Cardiac muscle cell (in vitro differentiated cells and primary cell): ENCODE results near the gene SFSWAP. TPM values are rescaled to one million over a fixed set of nuclear protein-coding genes. Genes with fewer than 3 reads are reported as not detected.

Experiments
- DNase-seq, 2 donors: peaks; one replicate each; pipeline versions ENCODE4 v3.0.0 to v3.0.0-alpha.2; 2010 to 2017; ENCODE audit warnings: low read depth in 1 of 2, low spot score in 1 of 2
- H3K27ac ChIP-seq: fragments of 200-600 bp; sonication (generic); 2 replicates; pipeline ENCODE4 v1.5.1; 2016
- H3K27me3 ChIP-seq: fragments of 200-600 bp; sonication (generic); 2 replicates; pipeline ENCODE4 v1.6.0; 2016; ENCODE audit warnings: control low read depth
- H3K36me3 ChIP-seq: fragments of 200-600 bp; sonication (generic); 2 replicates; pipeline ENCODE4 v1.5.1; 2016; ENCODE audit warnings: control low read depth
- H3K4me1 ChIP-seq: fragments of 200-600 bp; sonication (generic); 2 replicates; pipeline ENCODE4 v1.8.1; 2017; ENCODE audit warnings: low read depth, mild to moderate bottlenecking, mixed run types
- H3K4me3 ChIP-seq: fragments of 200-600 bp; sonication (generic); 2 replicates; pipeline ENCODE4 v1.5.1; 2016; ENCODE audit warnings: mild to moderate bottlenecking
- H3K9me3 ChIP-seq: fragments of 200-600 bp; sonication (generic); 2 replicates; pipeline ENCODE4 v1.5.1; 2017; ENCODE audit warnings: low read depth, mild to moderate bottlenecking, control low read depth
- polyA plus RNA-seq: library from polyadenylated mRNA; unstranded; fragments of >200 nt; fragmentation: Nextera tagmentation; extraction: Ambion mirVana; gene quantifications from 2 replicates; pipeline ENCODE4 v1.2.1, GENCODE V29; 2016
- total RNA-seq: library from RNA; depleted of rRNA; stranded (reverse); fragments of >200 nt; gene quantifications from 2 replicates; pipeline ENCODE4 v1.2.3, GENCODE V29; 2016
- TF ChIP-seq, protein P1 (sequence below): IDR thresholded peaks from 2 replicates; pipeline ENCODE4 v1.5.1; 2012; ENCODE audit warnings: low read depth, mild to moderate bottlenecking, low read length

SFSWAP gene
- total and polyA plus RNA-seq, 2 experiments from 2014 or later, result 24.1 to 44.8 TPM

DNA sequence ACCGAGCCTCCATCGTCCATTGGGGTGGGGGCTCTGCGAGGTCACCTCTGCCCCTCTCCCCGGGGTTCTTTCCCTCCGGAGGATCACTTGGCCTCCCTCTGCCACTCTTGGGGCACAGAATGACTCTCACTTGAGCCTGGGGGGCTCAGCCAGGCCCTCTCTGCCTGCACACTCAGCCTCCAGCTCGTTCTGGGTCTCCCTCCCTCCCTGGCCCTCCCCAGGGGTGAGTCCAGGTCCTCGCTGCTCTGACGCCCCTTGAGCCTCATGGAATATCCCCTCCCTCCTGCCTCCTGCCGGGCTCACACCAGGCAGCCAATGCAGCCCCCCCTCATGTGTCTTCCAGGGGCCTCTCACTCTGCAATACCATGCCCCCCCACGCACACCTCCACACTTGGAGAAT, 17.7 kb upstream of the SFSWAP start:
- no peak for DNase-seq
- Histone ChIP-seq H3K4me3 (no peak overlapping the region), H3K27me3 (no peaks in the 10 kb centered on the region), H3K9me3 (no peaks in the 10 kb centered on the region), H3K4me1 (no peaks in the 10 kb centered on the region), H3K36me3 (no peaks in the 10 kb centered on the region), H3K27ac (no peak overlapping the region)
- TF ChIP-seq, protein P1, sequence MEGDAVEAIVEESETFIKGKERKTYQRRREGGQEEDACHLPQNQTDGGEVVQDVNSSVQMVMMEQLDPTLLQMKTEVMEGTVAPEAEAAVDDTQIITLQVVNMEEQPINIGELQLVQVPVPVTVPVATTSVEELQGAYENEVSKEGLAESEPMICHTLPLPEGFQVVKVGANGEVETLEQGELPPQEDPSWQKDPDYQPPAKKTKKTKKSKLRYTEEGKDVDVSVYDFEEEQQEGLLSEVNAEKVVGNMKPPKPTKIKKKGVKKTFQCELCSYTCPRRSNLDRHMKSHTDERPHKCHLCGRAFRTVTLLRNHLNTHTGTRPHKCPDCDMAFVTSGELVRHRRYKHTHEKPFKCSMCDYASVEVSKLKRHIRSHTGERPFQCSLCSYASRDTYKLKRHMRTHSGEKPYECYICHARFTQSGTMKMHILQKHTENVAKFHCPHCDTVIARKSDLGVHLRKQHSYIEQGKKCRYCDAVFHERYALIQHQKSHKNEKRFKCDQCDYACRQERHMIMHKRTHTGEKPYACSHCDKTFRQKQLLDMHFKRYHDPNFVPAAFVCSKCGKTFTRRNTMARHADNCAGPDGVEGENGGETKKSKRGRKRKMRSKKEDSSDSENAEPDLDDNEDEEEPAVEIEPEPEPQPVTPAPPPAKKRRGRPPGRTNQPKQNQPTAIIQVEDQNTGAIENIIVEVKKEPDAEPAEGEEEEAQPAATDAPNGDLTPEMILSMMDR, result no peak

DNA sequence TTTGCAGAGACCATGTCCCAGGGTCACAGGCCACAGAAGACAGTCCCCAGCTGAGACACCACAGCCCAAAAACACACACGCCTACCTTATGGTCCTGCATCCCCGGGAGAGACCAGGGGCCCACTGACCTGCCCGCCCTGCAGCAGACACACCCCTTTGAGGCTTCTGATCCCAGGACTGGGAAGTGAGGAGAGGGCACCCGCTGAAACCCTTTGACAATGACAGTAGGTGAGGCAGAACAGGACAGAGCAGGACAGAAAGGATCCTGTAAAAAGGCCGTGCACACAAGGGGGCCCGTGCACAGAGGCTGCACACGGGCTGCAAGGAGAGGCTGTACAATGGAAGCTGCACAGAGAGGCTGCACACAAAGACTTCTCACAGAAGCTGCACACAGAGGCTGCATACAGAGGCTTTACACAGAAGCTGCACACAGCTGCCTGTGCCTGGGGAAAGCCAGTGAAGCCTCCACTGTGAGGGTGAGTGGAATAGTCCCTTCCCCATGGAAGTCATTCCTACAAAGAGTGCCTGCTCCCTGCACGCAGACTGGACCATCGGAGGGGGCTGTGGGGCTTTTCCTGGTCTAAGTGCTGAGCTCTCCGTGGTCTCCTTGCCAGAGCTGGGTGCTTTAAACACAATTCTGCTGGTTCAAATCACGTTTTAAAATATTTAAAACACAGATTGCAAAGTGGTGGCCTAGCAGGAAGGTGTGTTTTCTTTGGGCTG, 16.6 kb upstream of the SFSWAP start:
- Histone ChIP-seq H3K36me3 (no peaks in the 10 kb centered on the region), H3K4me3 (no peak overlapping the region), H3K27ac (no peak overlapping the region), H3K4me1 (no peaks in the 10 kb centered on the region), H3K27me3 (no peaks in the 10 kb centered on the region), H3K9me3 (no peaks in the 10 kb centered on the region)
- DNase-seq, result no peak
- TF ChIP-seq, protein P1, result no peak

DNA sequence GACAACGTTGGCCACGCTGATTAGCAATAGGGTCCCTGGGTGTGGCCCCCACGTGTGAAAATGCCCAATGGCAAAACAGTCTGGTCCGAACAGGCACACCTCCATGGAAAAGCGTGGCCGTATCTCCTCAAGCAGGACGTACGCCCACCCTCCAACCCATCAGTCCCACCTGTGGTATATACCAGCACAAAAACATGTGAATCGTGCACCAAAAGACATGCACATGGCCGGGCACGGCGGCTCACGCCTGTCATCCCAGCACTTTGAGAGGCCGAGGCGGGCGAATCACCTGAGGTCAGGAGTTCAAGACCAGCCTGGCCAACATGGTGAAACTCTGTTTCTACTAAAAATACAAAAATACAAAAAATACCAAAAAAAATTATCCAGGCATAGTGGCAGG, 14.9 kb upstream of the SFSWAP start:
- H3K4me3 ChIP-seq, result no peak overlapping the region
- TF ChIP-seq, protein P1, result no peak
- no peaks in the 10 kb centered on the region for H3K4me1 ChIP-seq
- no peak for DNase-seq
- H3K36me3 ChIP-seq, result no peaks in the 10 kb centered on the region
- no peaks in the 10 kb centered on the region for H3K27me3 ChIP-seq
- H3K9me3 ChIP-seq, result no peaks in the 10 kb centered on the region
- H3K27ac ChIP-seq, result no peak overlapping the region

DNA sequence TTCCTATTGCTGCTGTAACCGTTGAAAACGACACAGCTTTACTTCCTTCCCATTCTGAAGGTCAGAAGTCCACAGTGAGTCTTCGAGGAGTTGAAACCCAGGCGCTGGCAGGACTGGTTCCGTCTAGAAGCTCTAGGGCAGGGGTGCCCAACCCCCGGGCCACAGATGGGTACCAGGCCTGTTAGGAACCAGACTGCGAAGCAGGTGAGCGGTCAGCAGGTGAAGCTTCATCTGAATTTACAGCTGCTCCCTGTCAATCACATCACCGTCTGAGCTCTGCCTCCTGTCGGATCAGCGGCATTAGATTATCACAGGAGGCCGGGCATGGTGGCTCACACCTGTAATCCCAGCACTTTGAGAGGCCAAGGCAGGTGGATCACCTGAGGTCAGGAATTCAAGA, 12.6 kb upstream of the SFSWAP start:
- H3K36me3 ChIP-seq, result no peaks in the 10 kb centered on the region
- H3K9me3 ChIP-seq, result no peaks in the 10 kb centered on the region
- no peaks in the 10 kb centered on the region for H3K4me1 ChIP-seq
- no peak overlapping the region for H3K27ac ChIP-seq
- H3K4me3 ChIP-seq, result no peak overlapping the region
- DNase-seq, result no peak
- no peaks in the 10 kb centered on the region for H3K27me3 ChIP-seq
- TF ChIP-seq, protein P1, result no peak

DNA sequence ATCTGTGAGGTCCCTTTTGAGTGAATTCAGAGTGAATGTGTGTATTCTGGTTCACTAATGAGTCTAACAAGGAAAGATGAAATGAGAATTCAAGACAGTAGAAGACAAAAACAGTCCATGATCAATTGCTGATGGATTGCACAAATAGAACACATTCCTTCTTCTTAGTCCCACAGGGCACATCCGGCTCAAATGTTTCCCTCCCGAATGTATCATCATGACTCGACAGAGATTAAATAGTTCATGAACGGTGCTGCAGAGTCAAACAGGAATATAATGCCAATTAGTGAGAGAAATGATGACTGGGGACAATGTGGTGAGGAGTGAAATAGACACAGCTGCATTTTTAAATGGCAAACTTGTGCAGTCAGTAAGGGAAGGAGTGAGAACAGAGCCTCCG, 11.5 kb upstream of the SFSWAP start:
- Histone ChIP-seq H3K4me3 (no peak overlapping the region), H3K4me1 (no peaks in the 10 kb centered on the region), H3K36me3 (no peaks in the 10 kb centered on the region), H3K9me3 (no peaks in the 10 kb centered on the region), H3K27me3 (no peaks in the 10 kb centered on the region), H3K27ac (no peak overlapping the region)
- TF ChIP-seq, protein P1, result no peak
- no peak for DNase-seq
